HL-60 (cell line): ENCODE measurements around the gene RBM33.

Experiments
- POLR2AphosphoS5 ChIP-seq: IDR thresholded peaks from 2 replicates; pipeline ENCODE4 v1.6.1; 2012; ENCODE audit warnings: low read depth
- REST ChIP-seq: IDR thresholded peaks from 2 replicates; pipeline ENCODE4 v1.6.1; 2012; ENCODE audit warnings: low read depth; ENCODE audit not compliant: insufficient replicate concordance
- TF ChIP-seq, protein P1 (sequence below): IDR thresholded peaks from one replicate; pipeline ENCODE4 v1.5.1; 2011; ENCODE audit warnings: low read length, control low read depth, inconsistent platforms; ENCODE audit not compliant: insufficient read depth

GRCh38 chr7:155792999-155793560, 148.6 kb downstream of the RBM33 start:
- TF ChIP-seq, protein P1, sequence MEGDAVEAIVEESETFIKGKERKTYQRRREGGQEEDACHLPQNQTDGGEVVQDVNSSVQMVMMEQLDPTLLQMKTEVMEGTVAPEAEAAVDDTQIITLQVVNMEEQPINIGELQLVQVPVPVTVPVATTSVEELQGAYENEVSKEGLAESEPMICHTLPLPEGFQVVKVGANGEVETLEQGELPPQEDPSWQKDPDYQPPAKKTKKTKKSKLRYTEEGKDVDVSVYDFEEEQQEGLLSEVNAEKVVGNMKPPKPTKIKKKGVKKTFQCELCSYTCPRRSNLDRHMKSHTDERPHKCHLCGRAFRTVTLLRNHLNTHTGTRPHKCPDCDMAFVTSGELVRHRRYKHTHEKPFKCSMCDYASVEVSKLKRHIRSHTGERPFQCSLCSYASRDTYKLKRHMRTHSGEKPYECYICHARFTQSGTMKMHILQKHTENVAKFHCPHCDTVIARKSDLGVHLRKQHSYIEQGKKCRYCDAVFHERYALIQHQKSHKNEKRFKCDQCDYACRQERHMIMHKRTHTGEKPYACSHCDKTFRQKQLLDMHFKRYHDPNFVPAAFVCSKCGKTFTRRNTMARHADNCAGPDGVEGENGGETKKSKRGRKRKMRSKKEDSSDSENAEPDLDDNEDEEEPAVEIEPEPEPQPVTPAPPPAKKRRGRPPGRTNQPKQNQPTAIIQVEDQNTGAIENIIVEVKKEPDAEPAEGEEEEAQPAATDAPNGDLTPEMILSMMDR, result no peak
- TF ChIP-seq REST, result no peak
- no peak for TF ChIP-seq POLR2AphosphoS5
